Measurements from ENCODE around the gene PCGF6.

GRCh38 chr10:103355906-103356599 lies 5.1 kb upstream of the PCGF6 start:
- TF ChIP-seq POLR2AphosphoS5 (IDR thresholded peaks at IDR 0.05; ENCODE audit: low read depth, low read length): no peak
- TF ChIP-seq CTCF (IDR thresholded peaks at IDR 0.05 in 2 of 3, conservative IDR thresholded peaks at IDR 0.05 in 1 of 3; ENCODE audit: borderline replicate concordance in 1 of 3, insufficient read depth in 1 of 3, low read depth in 2 of 3, low read length in 2 of 3): no peak
- TF ChIP-seq REST (IDR thresholded peaks at IDR 0.05; ENCODE audit: low read depth): no peak
- no peak for TF ChIP-seq ELF1 (IDR thresholded peaks at IDR 0.05; ENCODE audit: borderline replicate concordance, low read depth)
- no peak for TF ChIP-seq POLR2A (IDR thresholded peaks at IDR 0.05; ENCODE audit: borderline replicate concordance, extremely low read depth, insufficient read depth, insufficient read length)
- no peak for TF ChIP-seq MAX (IDR thresholded peaks at IDR 0.05)

Data from HCT116 (cell line).